NCI-H69 (cell line): Measurements from ENCODE around the gene KRT77.
"Not testable (repeated sequence)": the region's sequence is repeated elsewhere in the genome, so short reads cannot be mapped to it uniquely, and the experiment has no call there.

ENCODE experiments used
- DNase-seq: peaks from one replicate; lab custom pipeline; 2025; lab: John Stamatoyannopoulos, UW

Gene KRT77

GRCh38 chr12:52675301-52675701 lies 28.0 kb downstream of the KRT77 start:
- no peak for DNase-seq

- DNase-seq: no peak
Observed at GRCh38 chr12:52674433-52674775, 28.9 kb downstream of the KRT77 start.

- DNase-seq: no peak
Observed at GRCh38 chr12:52673713-52674432, 29.5 kb downstream of the KRT77 start.

DNA sequence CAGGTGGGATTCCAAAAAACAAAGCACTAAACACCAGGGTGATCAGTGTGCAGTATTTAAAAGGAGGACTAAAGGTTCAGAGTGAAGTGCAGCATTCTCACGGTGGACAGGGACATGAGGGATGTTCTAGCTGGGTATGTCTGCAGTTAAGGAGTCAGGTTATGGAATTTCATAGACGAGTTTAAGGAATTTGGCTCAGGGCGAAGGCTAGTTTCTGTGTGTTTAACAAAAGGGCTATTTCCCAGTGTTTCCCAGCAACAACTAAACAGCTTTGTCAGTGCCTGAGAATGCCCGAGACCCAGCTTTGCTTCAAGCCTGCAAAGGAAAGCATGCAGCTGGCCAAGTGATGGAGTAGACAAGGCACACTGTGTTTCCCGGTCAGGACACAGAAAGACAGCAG lies 30.1 kb downstream of the KRT77 start:
- DNase-seq: no peak

- DNase-seq: no peak
Observed at GRCh38 chr12:52672321-52672933, 30.9 kb downstream of the KRT77 start.

- no peak for DNase-seq
Observed at GRCh38 chr12:52670961-52671360, 32.4 kb downstream of the KRT77 start.

DNA sequence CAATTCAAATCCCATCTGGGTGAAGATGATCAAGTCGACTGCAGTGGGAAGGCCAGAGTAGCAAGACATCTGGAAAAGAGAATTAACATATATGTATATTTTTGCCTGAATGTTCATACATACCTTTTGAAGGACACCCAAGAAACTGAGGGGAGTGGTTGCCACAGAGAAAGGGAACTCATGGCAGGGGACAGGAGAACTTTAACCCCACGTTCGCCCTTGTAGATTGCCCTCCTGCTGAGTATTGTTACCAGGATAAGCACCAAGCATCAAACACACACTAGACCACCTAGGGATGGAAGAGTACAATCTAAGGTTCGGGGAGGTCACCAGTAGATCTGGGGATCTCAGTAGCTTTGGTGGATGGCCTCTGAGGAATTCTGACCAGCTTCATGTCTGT lies 32.8 kb downstream of the KRT77 start:
- no peak for DNase-seq

DNA sequence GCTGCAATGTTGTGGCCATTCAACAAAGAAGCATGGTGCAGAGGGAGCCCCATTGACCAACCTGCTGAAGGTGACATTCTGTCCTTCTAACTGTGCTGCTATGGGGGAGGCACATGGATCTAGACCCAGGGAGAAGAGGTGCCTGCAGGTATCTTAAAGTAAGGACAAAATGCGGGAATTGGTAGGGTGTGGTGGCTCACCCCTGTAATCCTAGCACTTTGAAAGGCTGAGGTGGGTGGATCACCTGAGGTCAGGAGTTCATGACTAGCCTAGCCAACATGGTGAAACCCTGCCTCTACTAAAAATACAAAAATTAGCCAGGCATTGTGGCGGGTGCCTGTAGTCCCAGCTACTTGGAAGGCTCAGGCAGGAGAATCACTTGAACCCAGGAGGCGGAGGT lies 33.4 kb downstream of the KRT77 start:
- not testable (repeated sequence) for DNase-seq

DNA sequence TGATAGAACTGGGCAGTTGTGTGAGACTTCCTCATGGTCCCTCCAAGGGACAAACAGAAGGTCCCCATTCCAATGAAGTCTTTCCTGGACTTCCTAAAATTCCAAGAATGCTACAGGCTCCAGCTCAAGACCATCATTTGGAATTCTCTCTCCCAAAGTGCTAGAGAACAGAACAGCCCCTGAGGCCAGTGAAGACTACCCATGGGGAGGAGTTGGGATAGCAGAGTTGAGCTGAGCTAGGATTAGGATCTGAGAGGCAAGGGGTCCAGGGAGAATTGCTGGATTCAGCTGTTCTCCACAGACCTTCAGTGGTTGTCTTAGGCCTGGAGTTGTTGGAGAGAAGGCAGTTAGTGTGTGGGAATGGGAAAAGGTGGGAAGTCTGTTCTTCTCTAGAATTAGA lies 33.9 kb downstream of the KRT77 start:
- DNase-seq: no peak

DNA sequence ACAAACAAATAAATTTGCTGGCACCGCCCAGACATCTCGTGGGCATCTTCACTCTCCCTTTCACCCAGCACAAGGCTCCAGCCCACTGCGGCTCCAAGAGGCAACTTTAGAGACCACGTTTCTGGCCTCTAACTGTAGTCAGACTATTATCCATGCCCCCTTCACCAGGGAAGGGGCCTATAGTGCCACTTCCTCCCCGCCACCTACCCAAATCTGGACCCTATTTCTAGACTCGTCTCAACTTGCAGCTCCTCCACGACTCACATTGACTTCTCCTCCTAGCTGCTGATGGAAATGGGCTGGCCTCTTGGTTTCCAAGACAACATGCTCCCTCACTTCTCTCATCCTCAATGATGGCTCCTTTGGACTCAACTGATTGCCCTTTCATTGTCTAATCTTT lies 35.4 kb downstream of the KRT77 start:
- DNase-seq: no peak

GRCh38 chr12:52667509-52667908 lies 35.8 kb downstream of the KRT77 start:
- DNase-seq: peak; percentile 26

GRCh38 chr12:52666471-52666870 lies 36.9 kb downstream of the KRT77 start:
- DNase-seq: no peak

GRCh38 chr12:52663420-52663819 lies 39.9 kb downstream of the KRT77 start:
- DNase-seq: no peak

GRCh38 chr12:52662918-52663229 lies 40.5 kb downstream of the KRT77 start:
- no peak for DNase-seq

DNA sequence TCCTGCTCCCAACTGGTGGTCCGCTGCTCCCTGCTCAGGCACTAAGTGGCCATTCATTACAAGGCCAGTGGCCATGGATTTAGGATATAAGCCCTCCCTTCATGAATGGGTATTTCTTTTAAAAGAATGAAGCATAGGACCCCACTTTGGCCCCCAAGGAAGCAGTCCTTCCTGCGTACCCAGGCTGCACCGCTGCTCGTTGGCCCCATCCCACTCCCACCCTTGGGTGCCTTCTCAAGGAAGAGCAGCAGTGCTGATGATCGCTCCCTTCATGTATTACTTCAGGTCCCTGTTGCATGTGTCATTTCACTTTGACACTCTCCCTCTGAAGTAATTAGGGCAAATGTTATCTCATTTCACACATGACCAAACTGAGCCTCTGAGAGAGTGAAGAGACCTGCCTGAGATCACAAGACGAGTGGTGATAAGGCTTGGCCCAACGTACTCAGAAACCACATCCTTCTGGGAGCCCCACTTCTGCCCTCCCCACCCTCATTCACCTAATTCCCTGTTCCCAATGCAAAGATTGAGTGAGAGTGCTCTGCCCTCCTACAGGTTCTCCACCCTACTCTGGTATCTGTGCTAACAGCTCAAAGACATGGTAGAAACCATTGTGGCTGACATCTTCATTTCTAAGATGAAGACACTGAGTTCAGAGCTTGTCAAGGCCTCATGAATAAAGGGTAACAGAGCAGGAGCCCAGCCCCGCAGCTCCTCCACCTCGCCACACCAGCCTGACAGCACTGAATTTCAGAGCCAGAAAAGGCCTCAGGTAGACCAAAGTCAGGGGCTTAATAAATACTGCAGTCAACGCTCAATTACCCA lies 41.0 kb downstream of the KRT77 start:
- DNase-seq: no peak

DNA sequence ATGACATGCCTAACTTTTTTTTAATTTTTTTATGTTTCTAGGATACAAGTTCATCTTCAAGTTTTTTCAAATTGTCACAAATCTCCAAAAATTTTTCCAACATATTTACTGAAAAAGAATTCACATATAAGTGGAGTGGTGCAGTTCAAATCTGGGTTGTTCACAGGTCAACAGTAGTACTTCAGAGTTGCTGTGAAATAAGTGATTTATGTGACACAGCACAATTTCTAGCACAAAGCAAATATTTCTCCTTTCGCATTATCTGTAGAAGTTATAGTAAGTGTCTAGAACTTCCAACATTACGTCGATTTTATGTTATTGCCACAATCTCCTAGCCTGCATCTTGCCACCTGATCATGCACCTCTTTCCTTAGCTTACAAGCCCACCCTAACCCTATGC lies 41.7 kb downstream of the KRT77 start:
- DNase-seq: no peak

GRCh38 chr12:52660934-52661499 lies 42.3 kb downstream of the KRT77 start:
- no peak for DNase-seq

DNA sequence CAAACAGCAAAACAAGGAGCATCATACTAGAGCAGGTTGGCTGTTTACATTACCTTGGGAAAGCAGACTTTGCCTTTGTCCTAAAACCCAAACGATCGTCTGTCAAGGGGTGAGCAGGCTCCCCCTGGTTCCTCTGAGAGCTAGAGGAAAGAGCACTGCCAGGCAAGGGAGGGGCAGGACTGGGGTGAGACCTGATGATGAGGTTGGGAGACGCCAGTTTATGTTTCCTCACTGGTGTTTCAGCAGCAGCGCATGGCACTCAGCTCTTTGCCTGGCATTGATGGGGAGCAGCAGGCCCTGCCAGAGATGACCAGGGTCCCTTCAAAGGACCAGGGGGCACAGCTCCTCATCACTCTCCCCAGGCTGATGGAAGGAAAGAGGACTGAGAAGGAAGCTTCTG lies 43.4 kb downstream of the KRT77 start:
- DNase-seq: no peak

DNA sequence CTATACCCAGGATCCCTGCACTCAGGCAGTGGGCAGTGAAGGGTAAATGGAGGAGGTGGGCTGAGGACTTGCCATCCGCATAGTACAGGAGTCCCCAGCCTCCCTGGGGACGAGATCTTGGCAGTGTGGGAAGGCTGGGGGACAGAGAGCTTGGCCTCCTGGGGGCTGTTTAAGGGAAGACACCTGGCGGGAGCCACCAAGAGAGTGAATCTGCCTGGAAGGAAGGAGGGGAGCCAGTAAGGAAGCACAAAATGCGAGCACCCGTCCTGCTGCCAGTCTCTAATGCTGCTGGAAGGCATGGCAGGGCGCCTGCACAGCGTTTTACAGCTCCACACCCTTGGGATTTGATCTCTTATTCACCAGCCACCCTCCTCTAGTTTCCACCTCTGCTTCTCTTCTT lies 43.9 kb downstream of the KRT77 start:
- DNase-seq: no peak

DNA sequence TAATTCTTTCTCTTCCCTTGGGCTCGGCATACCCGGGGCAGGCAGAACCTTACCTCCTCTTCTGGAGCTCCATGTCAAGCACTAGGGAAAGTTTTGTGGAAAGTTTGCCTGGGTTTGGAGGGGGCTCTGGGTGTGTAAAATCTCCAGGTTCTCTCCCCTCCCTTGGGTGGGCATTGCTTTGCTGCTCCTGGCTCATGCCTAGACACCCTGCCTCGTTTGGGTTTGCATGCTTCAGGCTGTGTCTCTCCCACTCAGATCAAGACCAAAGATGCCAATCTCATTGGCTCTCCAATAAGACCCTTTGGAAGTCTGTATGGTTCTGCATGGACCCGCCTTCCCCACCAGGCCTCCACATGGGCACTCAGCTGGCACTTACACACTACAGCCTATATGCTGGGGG lies 45.1 kb downstream of the KRT77 start:
- DNase-seq: no peak

- DNase-seq: no peak
Observed at GRCh38 chr12:52657250-52657902, 45.9 kb downstream of the KRT77 start.

DNA sequence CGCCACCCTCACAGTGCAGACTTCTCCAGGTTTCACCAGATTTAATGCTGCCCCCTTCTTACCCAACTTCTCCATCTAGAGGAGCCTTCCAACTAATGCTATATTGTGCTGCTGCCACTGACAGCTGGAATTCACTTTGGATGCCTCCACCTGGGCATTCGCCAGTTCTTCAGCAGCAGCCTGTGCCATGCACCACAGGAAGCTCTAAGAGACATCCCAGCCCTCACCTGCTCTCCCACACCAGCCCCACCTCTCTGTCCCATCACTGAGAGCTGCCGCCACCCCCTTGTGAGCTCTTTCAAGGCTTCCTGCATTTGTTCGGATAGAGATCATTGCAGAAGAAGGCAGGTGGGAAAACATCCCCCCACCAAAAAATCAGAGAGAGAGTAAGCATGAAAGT lies 46.7 kb downstream of the KRT77 start:
- DNase-seq: no peak

- DNase-seq: no peak
Observed at GRCh38 chr12:52655720-52656124, 47.6 kb downstream of the KRT77 start.
